Measurements from ENCODE around the gene FBXO42.

The FBXO42 gene

GRCh38 chr1:16351994-16352841 lies at the start of gene FBXO42:
FBXO42 (minus strand) TSS chr1:16352480; CDS start chr1:16315418, 37,062 bp downstream.
- in situ Hi-C loops (cut with HindIII; ENCODE audit: low pct_ligation_motif_present, low pct_unique_long_range_greater_than_20kb, low sequenced_read_pairs) = no loop called here

GRCh38 chr1:16398371-16398953 lies 46.2 kb upstream of the FBXO42 start:
- no peak for DNase-seq
- in situ Hi-C loops (cut with HindIII; ENCODE audit: low pct_ligation_motif_present, low pct_unique_long_range_greater_than_20kb, low sequenced_read_pairs) = no loop called here

More at GRCh38 chr1:16351994-16352841, at the start of gene FBXO42:
- DNase-seq = peak; percentile 88

GRCh38 chr1:16397120-16397519 lies 44.8 kb upstream of the FBXO42 start:
- no peak for DNase-seq
- in situ Hi-C loops (cut with HindIII; ENCODE audit: low pct_ligation_motif_present, low pct_unique_long_range_greater_than_20kb, low sequenced_read_pairs) = no loop called here

- DNase-seq = peak; percentile 11
- in situ Hi-C loops (cut with HindIII; ENCODE audit: low pct_ligation_motif_present, low pct_unique_long_range_greater_than_20kb, low sequenced_read_pairs) = no loop called here
Measured at GRCh38 chr1:16396591-16396990, 44.3 kb upstream of the FBXO42 start.

GRCh38 chr1:16394977-16395376 lies 42.7 kb upstream of the FBXO42 start:
- in situ Hi-C loops (cut with HindIII; ENCODE audit: low pct_ligation_motif_present, low pct_unique_long_range_greater_than_20kb, low sequenced_read_pairs) = no loop called here
- DNase-seq = no peak

- in situ Hi-C loops (cut with HindIII; ENCODE audit: low pct_ligation_motif_present, low pct_unique_long_range_greater_than_20kb, low sequenced_read_pairs) = no loop called here
- DNase-seq = no peak
Measured at GRCh38 chr1:16393570-16394521, 41.6 kb upstream of the FBXO42 start.

GRCh38 chr1:16392740-16393569 lies 40.7 kb upstream of the FBXO42 start:
- DNase-seq = no peak
- in situ Hi-C loops (cut with HindIII; ENCODE audit: low pct_ligation_motif_present, low pct_unique_long_range_greater_than_20kb, low sequenced_read_pairs) = no loop called here

- DNase-seq = no peak
- in situ Hi-C loops (cut with HindIII; ENCODE audit: low pct_ligation_motif_present, low pct_unique_long_range_greater_than_20kb, low sequenced_read_pairs) = no loop called here
Measured at GRCh38 chr1:16391411-16391810, 39.1 kb upstream of the FBXO42 start.

GRCh38 chr1:16387201-16388188 lies 35.2 kb upstream of the FBXO42 start:
- DNase-seq = no peak
- in situ Hi-C loops (cut with HindIII; ENCODE audit: low pct_ligation_motif_present, low pct_unique_long_range_greater_than_20kb, low sequenced_read_pairs) = no loop called here

GRCh38 chr1:16386454-16387113 lies 34.3 kb upstream of the FBXO42 start:
- in situ Hi-C loops (cut with HindIII; ENCODE audit: low pct_ligation_motif_present, low pct_unique_long_range_greater_than_20kb, low sequenced_read_pairs) = no loop called here
- peak; percentile 83 for DNase-seq

- in situ Hi-C loops (cut with HindIII; ENCODE audit: low pct_ligation_motif_present, low pct_unique_long_range_greater_than_20kb, low sequenced_read_pairs) = no loop called here
Measured at GRCh38 chr1:16385659-16386453, 33.6 kb upstream of the FBXO42 start.

GRCh38 chr1:16383888-16384287 lies 31.6 kb upstream of the FBXO42 start:
- in situ Hi-C loops (cut with HindIII; ENCODE audit: low pct_ligation_motif_present, low pct_unique_long_range_greater_than_20kb, low sequenced_read_pairs) = no loop called here
- no peak for DNase-seq

More at GRCh38 chr1:16385659-16386453, 33.6 kb upstream of the FBXO42 start:
- no peak for DNase-seq

GRCh38 chr1:16380868-16381267 lies 28.6 kb upstream of the FBXO42 start:
- in situ Hi-C loops (cut with HindIII; ENCODE audit: low pct_ligation_motif_present, low pct_unique_long_range_greater_than_20kb, low sequenced_read_pairs) = no loop called here
- DNase-seq = no peak

GRCh38 chr1:16378443-16378842 lies 26.2 kb upstream of the FBXO42 start:
- in situ Hi-C loops (cut with HindIII; ENCODE audit: low pct_ligation_motif_present, low pct_unique_long_range_greater_than_20kb, low sequenced_read_pairs) = no loop called here
- DNase-seq = no peak

GRCh38 chr1:16376971-16377370 lies 24.7 kb upstream of the FBXO42 start:
- no peak for DNase-seq
- in situ Hi-C loops (cut with HindIII; ENCODE audit: low pct_ligation_motif_present, low pct_unique_long_range_greater_than_20kb, low sequenced_read_pairs) = no loop called here
